ENCODE data around the gene EEFSEC. TPM values are rescaled to one million over a fixed set of nuclear protein-coding genes. Genes with fewer than 3 reads are reported as not detected.

Gene EEFSEC
- total and polyA plus RNA-seq, 2 of the 4 experiments (the other 2 are of a cell fraction) = 4.5 to 9.3 TPM

DNA sequence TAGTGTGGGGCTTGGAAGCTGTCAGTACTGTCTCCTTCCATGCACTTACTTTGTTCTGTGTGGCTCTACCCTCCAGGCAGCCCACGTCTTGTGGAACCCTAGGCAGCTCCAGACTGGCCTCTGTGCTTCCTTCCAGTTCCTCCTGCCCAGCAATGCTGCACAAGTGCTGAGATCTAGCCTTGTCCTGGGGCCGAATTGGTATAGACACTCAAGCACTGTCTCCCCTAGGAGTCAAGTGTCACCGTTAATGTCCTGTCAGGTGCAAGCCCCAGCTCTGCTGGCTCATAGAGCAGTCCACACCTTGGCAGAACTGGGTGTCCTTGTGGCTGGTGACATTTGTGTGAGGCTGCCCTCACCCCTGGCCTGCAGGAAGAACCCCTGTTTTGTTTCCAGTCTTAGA lies 130.1 kb downstream of the EEFSEC start:
- no peak overlapping the region for H2BK120ac ChIP-seq (ENCODE audit: low read depth, low read length)
- H3K23ac ChIP-seq (ENCODE audit: low read depth, low read length) = no peak overlapping the region
- WGBS, 2 experiments (ENCODE audit: extremely low coverage in 2 of 2, insufficient read length in 1 of 2) = 100% methylated on average over 1 of the region's 3 CpGs; no CpG with 5 or more reads in 1 of the 2 experiments
- TF ChIP-seq MAZ (IDR thresholded peaks at IDR 0.05; ENCODE audit: borderline replicate concordance, low read depth, low read length) (no peak), CTCF (conservative IDR thresholded peaks at IDR 0.05; ENCODE audit: low read depth, low read length) (no peak), USF2 (IDR thresholded peaks at IDR 0.05; ENCODE audit: low read depth, low read length) (no peak), BHLHE40 (IDR thresholded peaks at IDR 0.05; ENCODE audit: low read depth, low read length) (no peak), FOS (IDR thresholded peaks at IDR 0.05; ENCODE audit: low read depth, low read length) (no peak), SMC3 (IDR thresholded peaks at IDR 0.05; ENCODE audit: low read depth, low read length) (no peak), CHD1 (IDR thresholded peaks at IDR 0.05; ENCODE audit: low read depth, low read length) (no peak), CEBPB (IDR thresholded peaks at IDR 0.05; ENCODE audit: low read depth, low read length) (no peak), RAD21 (IDR thresholded peaks at IDR 0.05; ENCODE audit: low read length) (no peak), RCOR1 (IDR thresholded peaks at IDR 0.05; ENCODE audit: insufficient replicate concordance, low read length) (no peak)
- no peak overlapping the region for H3K18ac ChIP-seq (ENCODE audit: low read depth, low read length)
- H2AFZ ChIP-seq (replicated peaks; ENCODE audit: low read length, poor library complexity) = no peak overlapping the region
- no peaks in the 10 kb centered on the region; a peak in 1 of 4 replicates for H3K79me1 ChIP-seq (ENCODE audit: low read depth in 1 of 2, low read length in 2 of 2)
- no peak overlapping the region for H4K91ac ChIP-seq (ENCODE audit: insufficient read depth, low read depth, low read length)
- no peak overlapping the region for H2AK5ac ChIP-seq (ENCODE audit: low read depth, low read length)
- H3K9me3 ChIP-seq (ENCODE audit: control insufficient read depth, insufficient read depth, low read length) = no peaks in the 10 kb centered on the region
- no peak overlapping the region for H2BK5ac ChIP-seq (ENCODE audit: low read depth, low read length, poor library complexity, severe bottlenecking)
- H3K14ac ChIP-seq (replicated peaks; ENCODE audit: low read depth, low read length) = no peak overlapping the region
- intact Hi-C loops (cut with micrococcal nuclease) (no loop called here), dilution Hi-C loops (cut with HindIII; ENCODE audit: low sequenced_read_pairs, unreplicated experiment) (no loop called here), in situ Hi-C loops (cut with MboI; ENCODE audit: low sequenced_read_pairs) (no loop called here)
- no peak overlapping the region for H2AK9ac ChIP-seq (replicated peaks; ENCODE audit: low read depth, low read length, poor library complexity)
- ChIA-PET CTCF (interaction anchor here (1.0 kb wide), 1 partner anchor 88 kb away, joined by 3 read pairs; no protein-coding TSS in a partner anchor), POLR2A (ENCODE audit: unreplicated experiment) (no interaction called here)
- H3K9ac ChIP-seq (ENCODE audit: low read depth, low read length) = no peak overlapping the region
- H4K8ac ChIP-seq (ENCODE audit: low read depth in 2 of 2, low read length in 2 of 2) = no peak overlapping the region
- no peaks in the 10 kb centered on the region; the same call in none of the 2 replicates for H3K9me1 ChIP-seq (ENCODE audit: insufficient read depth, low read length)
- no peak overlapping the region for H3K4me2 ChIP-seq (ENCODE audit: low read depth, low read length)
- no peak overlapping the region for H2BK20ac ChIP-seq (ENCODE audit: low read depth, low read length)
- no peaks in the 10 kb centered on the region for H4K20me1 ChIP-seq (ENCODE audit: insufficient read depth, low read length)
- no peak overlapping the region for H3K27ac ChIP-seq (ENCODE audit: insufficient read depth, low read length)
- H3K4me3 ChIP-seq (ENCODE audit: insufficient read depth, low read depth, low read length) = no peak overlapping the region
- H3K4me1 ChIP-seq (ENCODE audit: control insufficient read depth, insufficient read depth, low read length) = peaks cover 19% of the 10 kb centered on the region
- no peak overlapping the region for H3K4ac ChIP-seq (ENCODE audit: low read depth, low read length)
- no TSS peak for BruUV-seq (replicated peaks)
- H4K5ac ChIP-seq (ENCODE audit: low read depth, low read length) = no peak overlapping the region
- no peak overlapping the region for H2BK15ac ChIP-seq (ENCODE audit: low read depth, low read length)
- no peak for ATAC-seq (ENCODE audit: low read depth)
- DNase-seq = no peak
- no peaks in the 10 kb centered on the region for H3K36me3 ChIP-seq (ENCODE audit: control insufficient read depth, insufficient read depth, low read length)
- no peaks in the 10 kb centered on the region for H3K27me3 ChIP-seq (ENCODE audit: control insufficient read depth, insufficient read depth, low read length)
- H3K56ac ChIP-seq (ENCODE audit: extremely low read depth, insufficient read depth, low read length) = no peak overlapping the region
